Calu3 (cell line): ENCODE data around the gene NOL4L. TPM values are rescaled to one million over a fixed set of nuclear protein-coding genes. Genes with fewer than 3 reads are reported as not detected.

Source experiments
- BruUV-seq: library from RNA; stranded (reverse); fragments of 400-500 nt; replicated peaks from 2 replicates; lab custom pipeline; 2021; lab: Mats Ljungman, UMichigan
- CTCF ChIA-PET: fragments of 300-600 bp; sonication (Branson Sonifier 250); formaldehyde crosslinking; loops from one replicate; lab custom pipeline; 2022; ENCODE audit warnings: antibody characterized with exemption; lab: Charles Lee
- DNase-seq: peaks from one replicate; pipeline ENCODE4 v3.0.0; 2022
- H3K27ac Mint-ChIP-seq: one replicate; pipeline ENCODE4 v1.8.0; 2022; ENCODE audit warnings: mixed read lengths; ENCODE audit not compliant: unreplicated experiment
- H3K27me3 Mint-ChIP-seq: one replicate; pipeline ENCODE4 v1.8.0; 2022; ENCODE audit warnings: mixed read lengths; ENCODE audit not compliant: unreplicated experiment
- H3K36me3 Mint-ChIP-seq: one replicate; pipeline ENCODE4 v1.8.0; 2022; ENCODE audit warnings: mild to moderate bottlenecking, moderate library complexity, mixed read lengths; ENCODE audit not compliant: insufficient read depth, unreplicated experiment
- H3K4me1 Mint-ChIP-seq: one replicate; pipeline ENCODE4 v1.8.0; 2022; ENCODE audit warnings: mild to moderate bottlenecking, low read depth, mixed read lengths; ENCODE audit not compliant: unreplicated experiment
- H3K4me3 Mint-ChIP-seq: one replicate; pipeline ENCODE4 v1.8.0; 2022; ENCODE audit warnings: mild to moderate bottlenecking, low read depth, moderate library complexity, mixed read lengths; ENCODE audit not compliant: unreplicated experiment
- H3K9me3 Mint-ChIP-seq: one replicate; pipeline ENCODE4 v1.8.0; 2022; ENCODE audit warnings: low read depth, mixed read lengths; ENCODE audit not compliant: unreplicated experiment
- CTCF ChIP-seq: fragments of 200-600 bp; IDR thresholded peaks from one replicate; pipeline ENCODE4 v1.8.0; 2022; ENCODE audit warnings: antibody characterized with exemption; ENCODE audit not compliant: unreplicated experiment
- intact Hi-C: fragments of 100-400 bp; cut with micrococcal nuclease; formaldehyde crosslinking; loops from one replicate; pipeline ENCODE4 v1.10.0; 2022; ENCODE audit not compliant: unreplicated experiment
- total RNA-seq: library from RNA; stranded (reverse); gene quantifications from 2 replicates; pipeline ENCODE4 v1.2.3, GENCODE V29; 2022

The NOL4L gene
- total RNA-seq, 1 experiment from 2014 or later, result 46.9 TPM

- CTCF ChIA-PET, result no interaction called here
- Mint-ChIP-seq H3K36me3 (peaks cover 60% of the 10 kb centered on the region), H3K27ac (no peak overlapping the region), H3K9me3 (no peaks in the 10 kb centered on the region), H3K4me1 (peaks cover 8% of the 10 kb centered on the region), H3K4me3 (no peak overlapping the region), H3K27me3 (no peaks in the 10 kb centered on the region)
- no TSS peak for BruUV-seq
- intact Hi-C loops, result no loop called here
- no peak for DNase-seq
- no peak for TF ChIP-seq CTCF
These were observed 144.4 kb downstream of the NOL4L start for GRCh38 chr20:32440758-32441078.

GRCh38 chr20:32440069-32440757, 144.9 kb downstream of the NOL4L start:
- TF ChIP-seq CTCF, result no peak
- Mint-ChIP-seq H3K4me3 (no peak overlapping the region), H3K27ac (no peak overlapping the region), H3K9me3 (no peaks in the 10 kb centered on the region), H3K36me3 (peaks cover 55% of the 10 kb centered on the region), H3K27me3 (no peaks in the 10 kb centered on the region), H3K4me1 (peaks cover 8% of the 10 kb centered on the region)
- DNase-seq, result no peak
- CTCF ChIA-PET, result interaction anchor here (0.5 kb wide), 1 partner anchor 336 kb away, joined by 3 read pairs; no protein-coding TSS in a partner anchor
- BruUV-seq, result no TSS peak
- intact Hi-C loops, result no loop called here

- peaks cover 8% of the 10 kb centered on the region for H3K4me1 Mint-ChIP-seq
- DNase-seq, result no peak
- CTCF ChIA-PET, result interaction anchor here (0.5 kb wide), 2 partner anchors 49 to 335 kb away, joined by 3 read pairs; no protein-coding TSS in a partner anchor
- intact Hi-C loops, result no loop called here
- peaks cover 50% of the 10 kb centered on the region for H3K36me3 Mint-ChIP-seq
- H3K27me3 Mint-ChIP-seq, result no peaks in the 10 kb centered on the region
- no peak overlapping the region for H3K4me3 Mint-ChIP-seq
- peak; percentile 12 for TF ChIP-seq CTCF
- H3K27ac Mint-ChIP-seq, result no peak overlapping the region
- BruUV-seq, result no TSS peak
- no peaks in the 10 kb centered on the region for H3K9me3 Mint-ChIP-seq
These were observed 145.9 kb downstream of the NOL4L start for GRCh38 chr20:32439132-32439829.

GRCh38 chr20:32438331-32438858, 146.7 kb downstream of the NOL4L start:
- intact Hi-C loops, result no loop called here
- TF ChIP-seq CTCF, result no peak
- no peaks in the 10 kb centered on the region for H3K9me3 Mint-ChIP-seq
- DNase-seq, result no peak
- peaks cover 50% of the 10 kb centered on the region for H3K36me3 Mint-ChIP-seq
- CTCF ChIA-PET, result no interaction called here
- no TSS peak for BruUV-seq
- H3K4me3 Mint-ChIP-seq, result no peak overlapping the region
- no peak overlapping the region for H3K27ac Mint-ChIP-seq
- H3K27me3 Mint-ChIP-seq, result no peaks in the 10 kb centered on the region
- H3K4me1 Mint-ChIP-seq, result peaks cover 8% of the 10 kb centered on the region
